GM12892 (cell line): Measurements from ENCODE around the gene SYNPO.

Experiments used
- DNase-seq: peaks from one replicate; pipeline ENCODE4 v3.0.0; 2011; ENCODE audit not compliant: insufficient read length
- FAIRE-seq: peaks from 2 replicates; lab custom pipeline; 2011; peaks lifted over from hg19 to GRCh38; lab: Jason Lieb, UNC
- POLR2A ChIP-seq: IDR thresholded peaks from 2 replicates; pipeline ENCODE4 v1.6.1; 2011; ENCODE audit warnings: low read depth, low read length, control low read depth
- POLR2AphosphoS5 ChIP-seq: IDR thresholded peaks from 2 replicates; pipeline ENCODE4 v1.6.1; 2011; ENCODE audit warnings: low read depth, low read length, control low read depth
- TAF1 ChIP-seq: IDR thresholded peaks from 2 replicates; pipeline ENCODE4 v1.6.1; 2011; ENCODE audit warnings: low read depth, mild to moderate bottlenecking, control low read depth, low read length, borderline replicate concordance

The SYNPO gene

GRCh38 chr5:150700594-150701377 is 60.3 kb downstream of the SYNPO start, which contains the start of gene RBM22:
TSS of gene RBM22 (minus strand) at chr5:150701062. CDS start at chr5:150700985, 77 bp downstream.
- peak; percentile 92 for TF ChIP-seq POLR2AphosphoS5
- TF ChIP-seq POLR2A: peak; percentile 83
- TF ChIP-seq TAF1: peak; percentile 70; the same call in 1 of the 2 replicates
- peak; percentile 91 for FAIRE-seq
- DNase-seq: peak; percentile 69

GRCh38 chr5:150703762-150704161 is 63.3 kb downstream of the SYNPO start:
- DNase-seq (no peak), FAIRE-seq (no peak)
- TF ChIP-seq POLR2AphosphoS5: no peak
- no peak for TF ChIP-seq POLR2A
- no peak for TF ChIP-seq TAF1

GRCh38 chr5:150706776-150707390 is 66.4 kb downstream of the SYNPO start:
- TF ChIP-seq POLR2AphosphoS5 (no peak), POLR2A (no peak), TAF1 (no peak)
- DNase-seq (no peak), FAIRE-seq (no peak)
